OCI-M1 (cell line): Measurements from ENCODE around the gene EPS8L3.
"Not testable (repeated sequence)": the region's sequence is repeated elsewhere in the genome, so short reads cannot be mapped to it uniquely, and the experiment has no call there.

Source experiments
- DNase-seq: peaks from one replicate; lab custom pipeline; 2025; lab: John Stamatoyannopoulos, UW

The EPS8L3 gene

GRCh38 chr1:109764561-109765482 lies 1.1 kb upstream of the EPS8L3 start:
- no peak for DNase-seq

GRCh38 chr1:109762821-109763645 lies 690 bp downstream of the EPS8L3 start:
- DNase-seq = peak; percentile 79

- DNase-seq = no peak
These were observed 1.6 kb downstream of the EPS8L3 start for GRCh38 chr1:109762039-109762585.

GRCh38 chr1:109761227-109762038 lies 2.3 kb downstream of the EPS8L3 start:
- no peak for DNase-seq

GRCh38 chr1:109760581-109761226 lies 3.0 kb downstream of the EPS8L3 start:
- DNase-seq = no peak

GRCh38 chr1:109759513-109760334 lies 4.0 kb downstream of the EPS8L3 start:
- no peak for DNase-seq

GRCh38 chr1:109757936-109758786 lies 5.6 kb downstream of the EPS8L3 start:
- no peak for DNase-seq

- no peak for DNase-seq
These were observed 6.7 kb downstream of the EPS8L3 start for GRCh38 chr1:109756848-109757521.

- not testable (repeated sequence) for DNase-seq
These were observed 7.4 kb downstream of the EPS8L3 start for GRCh38 chr1:109756325-109756724.

GRCh38 chr1:109754738-109755137 lies 9.0 kb downstream of the EPS8L3 start:
- no peak for DNase-seq

GRCh38 chr1:109751531-109752260 lies 12.0 kb downstream of the EPS8L3 start:
- no peak for DNase-seq

GRCh38 chr1:109750920-109751319 lies 12.8 kb downstream of the EPS8L3 start:
- DNase-seq = no peak

- no peak for DNase-seq
These were observed 13.4 kb downstream of the EPS8L3 start for GRCh38 chr1:109750241-109750882.

- DNase-seq = no peak
These were observed 14.5 kb downstream of the EPS8L3 start for GRCh38 chr1:109749221-109749620.

- not testable (repeated sequence) for DNase-seq
These were observed 15.4 kb downstream of the EPS8L3 start for GRCh38 chr1:109748311-109748710.

- no peak for DNase-seq
These were observed 22.9 kb downstream of the EPS8L3 start, which contains the start of gene GSTM3 for GRCh38 chr1:109740615-109741373. GSTM3 (minus strand) TSS chr1:109741038; CDS start chr1:109740287, 751 bp downstream.
